GM18520 (cell line): ENCODE measurements around the gene FREM1.
A peak's percentile ranks its signal among the peaks of the same experiment; 100 is the strongest.

Experiments used
- ATAC-seq: cut with Tn5 transposase; IDR thresholded peaks from one replicate; pipeline ENCODE4 v1.9.1; 2021; ENCODE audit not compliant: unreplicated experiment

FREM1 gene

DNA sequence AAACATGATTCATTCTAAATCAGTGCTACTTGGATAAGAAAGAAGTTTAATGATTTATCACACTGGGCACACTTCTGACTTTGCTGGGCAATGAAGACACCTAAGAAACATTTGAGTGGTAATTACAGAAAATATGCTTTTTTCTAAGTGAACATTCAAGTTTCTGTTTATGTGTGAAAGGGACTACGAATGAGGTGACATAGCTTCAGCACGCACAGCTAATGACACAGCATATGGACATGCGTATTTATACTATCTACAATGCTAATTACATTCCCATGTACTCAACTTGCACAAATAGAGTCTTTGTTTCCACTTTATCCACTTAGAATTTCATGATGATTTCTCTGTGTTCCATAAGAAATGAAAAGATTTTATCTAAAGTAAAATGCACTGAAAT is 40.6 kb downstream of the FREM1 start:
- ATAC-seq: no peak

DNA sequence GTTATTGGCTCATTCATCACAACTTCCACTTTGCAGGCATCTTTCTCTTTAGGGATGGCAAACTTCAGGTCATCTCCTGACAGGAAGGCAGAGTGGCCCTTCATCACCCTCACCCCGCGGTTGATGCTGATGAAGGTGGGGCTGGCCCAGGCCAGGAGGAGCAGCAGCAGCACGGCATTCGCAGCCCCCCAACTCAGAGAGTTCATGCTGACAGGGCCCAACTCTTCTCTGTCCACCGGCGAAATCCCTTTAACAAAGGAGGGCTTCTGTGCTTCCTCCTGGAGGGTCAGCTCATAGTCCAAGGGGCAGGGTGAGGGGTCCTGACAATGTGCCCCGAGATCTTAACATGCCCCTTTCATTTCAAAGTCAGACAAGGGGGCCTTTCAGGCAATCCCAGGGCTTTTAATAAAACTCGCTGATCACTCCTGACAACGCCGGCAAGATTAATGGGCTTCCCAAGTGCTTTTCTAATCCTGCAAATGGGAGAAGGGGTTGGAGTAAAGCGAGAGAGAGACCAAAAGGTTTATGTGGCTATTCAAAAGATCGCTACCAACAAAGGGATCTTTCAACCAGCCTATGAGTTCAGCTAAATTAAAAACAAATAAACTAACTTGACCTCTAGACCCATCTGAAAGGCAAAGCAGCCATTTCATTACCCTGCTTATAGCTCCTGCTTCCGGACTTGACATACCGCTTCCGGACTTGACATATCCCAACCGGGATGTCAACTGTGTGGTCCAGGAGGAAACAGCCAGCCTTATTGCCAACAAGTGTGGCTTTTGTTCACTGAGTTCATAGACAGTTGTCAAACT is 41.2 kb downstream of the FREM1 start:
- no peak for ATAC-seq

DNA sequence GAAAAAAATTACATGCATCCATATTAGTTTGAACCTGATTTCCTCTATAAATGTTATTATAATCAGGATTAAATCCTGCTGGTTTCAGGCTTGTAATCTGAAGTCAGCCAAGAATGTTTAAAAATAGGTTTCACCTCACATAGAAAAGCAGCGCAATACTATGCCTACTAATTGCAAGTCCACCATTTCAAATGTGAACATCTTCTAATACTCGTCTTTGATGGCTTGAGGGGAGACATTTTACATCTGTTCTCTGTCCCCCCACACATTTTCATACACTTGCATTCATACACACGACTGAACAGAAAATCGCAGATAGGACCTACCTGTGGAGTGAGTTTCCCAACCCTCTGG is 41.8 kb downstream of the FREM1 start:
- no peak for ATAC-seq

DNA sequence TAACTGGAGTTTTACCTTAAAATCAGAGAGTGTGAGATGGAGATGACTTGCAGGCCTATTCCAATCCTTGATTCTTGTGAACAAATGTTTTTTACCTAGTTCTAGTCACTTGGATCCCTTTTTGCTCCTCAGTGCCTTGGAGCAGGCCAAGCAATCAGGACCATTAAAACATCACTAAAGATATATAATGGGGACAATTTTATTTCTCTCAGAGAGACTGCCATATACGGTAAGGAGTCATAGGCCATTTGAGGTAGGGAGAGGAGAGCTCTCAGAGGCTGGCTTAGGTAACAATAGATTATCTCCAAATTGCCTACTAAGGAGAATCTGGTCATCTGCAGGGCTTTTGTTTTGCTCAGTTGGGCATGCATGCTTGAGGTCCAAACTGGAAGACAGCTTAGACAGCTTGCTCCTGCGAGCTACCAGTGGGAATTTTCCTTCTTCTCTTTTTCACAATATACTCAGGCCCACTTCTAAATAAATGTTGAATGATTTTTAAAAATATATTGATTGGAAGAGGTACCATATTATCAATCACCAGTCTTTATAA is 44.0 kb downstream of the FREM1 start:
- no peak for ATAC-seq

DNA sequence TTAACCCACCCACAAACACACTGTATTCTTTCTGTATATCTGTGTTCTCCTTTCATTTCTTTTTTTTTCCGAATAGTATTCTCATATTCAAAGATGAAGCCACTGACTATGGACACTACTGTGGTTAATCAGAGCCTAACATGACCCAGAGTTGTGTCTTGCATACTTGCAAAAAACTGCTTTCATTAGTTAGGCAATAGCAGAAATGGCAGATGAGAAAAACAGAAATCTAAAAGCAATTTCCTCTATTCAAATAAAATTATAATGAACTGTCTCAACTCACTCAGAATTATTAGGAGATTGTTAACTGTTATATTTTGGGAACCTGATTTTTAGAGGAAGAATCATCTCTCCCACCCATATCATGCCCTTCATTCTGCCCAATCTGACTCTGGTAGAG is 45.9 kb downstream of the FREM1 start:
- no peak for ATAC-seq

DNA sequence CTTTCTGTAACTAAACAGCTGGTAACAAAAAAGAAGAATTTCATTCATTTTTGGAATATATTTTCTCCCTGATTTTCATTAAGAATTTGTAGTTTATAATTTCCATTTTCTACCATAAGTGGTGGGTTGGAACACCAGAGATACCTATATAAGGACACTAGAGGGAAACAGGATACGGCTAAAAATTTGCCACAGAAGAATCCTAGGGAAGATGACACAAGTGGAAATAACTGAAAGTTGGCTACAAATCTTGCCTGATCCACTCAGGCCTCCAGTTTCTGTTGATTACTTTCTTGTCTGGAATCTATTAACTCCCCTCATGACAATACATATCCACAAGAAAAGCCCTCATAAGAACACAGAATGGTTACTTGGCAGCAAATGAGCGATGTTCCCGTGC is 46.8 kb downstream of the FREM1 start:
- ATAC-seq: no peak

DNA sequence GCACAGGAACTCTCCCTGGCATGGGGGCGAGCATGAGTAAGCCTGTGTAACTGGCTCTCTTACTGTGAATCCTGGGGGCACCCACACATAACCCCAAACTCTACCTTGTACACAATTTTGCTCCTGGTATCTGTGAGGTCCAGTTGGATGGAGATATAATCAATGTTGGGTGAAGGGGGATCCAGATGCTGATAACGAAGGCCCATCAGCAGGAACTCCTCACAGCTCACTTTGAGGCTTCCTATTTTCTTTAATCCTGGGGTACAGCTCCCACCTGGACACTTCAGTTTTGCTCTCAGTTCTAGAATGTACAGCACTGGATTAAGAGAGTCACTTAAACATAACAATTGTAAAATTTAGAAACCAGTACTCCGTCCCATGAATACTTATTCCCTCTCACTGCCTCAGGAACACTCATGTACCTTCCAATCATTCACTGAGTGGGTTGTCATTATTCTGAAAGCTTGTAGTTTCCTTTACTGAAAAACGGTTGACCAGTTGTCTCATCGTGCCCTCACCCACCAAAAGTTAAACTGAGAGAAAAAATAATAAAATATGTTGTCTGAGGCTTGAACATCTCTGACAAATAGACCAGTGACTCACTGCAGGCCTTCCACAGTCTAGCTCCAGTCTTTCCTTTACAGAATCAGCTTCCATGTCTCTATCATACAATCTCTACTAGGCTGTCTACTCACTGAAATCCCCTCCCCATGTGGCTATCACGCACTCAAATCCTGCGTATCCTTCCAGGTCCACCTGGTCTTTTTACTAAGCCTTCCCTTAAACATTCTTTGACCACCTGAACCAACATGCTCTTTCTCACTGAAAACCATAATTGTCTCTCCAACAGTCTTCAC is 52.6 kb downstream of the FREM1 start:
- no peak for ATAC-seq

DNA sequence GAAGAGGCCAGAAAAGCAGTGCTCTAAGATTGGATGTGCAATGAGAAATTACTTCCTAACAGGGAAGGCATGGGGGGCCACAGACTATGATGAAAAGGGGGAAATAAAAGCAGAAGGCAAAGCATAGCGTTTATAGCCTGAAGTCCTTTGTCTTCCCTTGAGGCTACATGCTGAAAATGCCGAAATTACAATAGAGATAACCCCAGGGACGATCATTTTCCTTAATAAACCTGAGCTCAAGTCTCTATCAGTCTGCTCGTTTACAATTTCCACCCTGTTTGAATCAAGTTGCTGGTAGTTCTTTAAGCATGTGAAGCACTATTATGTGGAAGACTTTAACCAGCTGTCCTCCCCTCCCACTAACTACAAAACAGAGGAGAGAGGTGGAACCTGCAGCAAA is 60.4 kb downstream of the FREM1 start:
- ATAC-seq: no peak

DNA sequence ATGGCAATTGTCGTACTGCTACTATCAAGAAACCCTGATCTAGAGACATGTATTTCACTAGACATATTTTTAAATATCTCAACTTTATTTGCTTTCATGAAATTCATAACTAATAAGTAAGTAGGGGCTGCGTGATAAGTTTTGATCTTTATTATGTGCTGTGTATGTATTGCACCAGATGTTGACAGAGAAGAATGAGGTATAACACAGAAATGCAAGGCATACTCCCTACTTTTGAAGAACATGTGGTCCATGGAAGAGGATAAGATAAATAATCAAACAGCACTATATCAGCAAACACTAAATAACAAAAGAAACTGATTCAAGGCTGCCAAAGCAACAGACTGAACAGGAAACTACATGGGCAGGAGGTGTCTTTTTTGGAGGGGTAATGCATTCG is 60.9 kb downstream of the FREM1 start:
- no peak for ATAC-seq

DNA sequence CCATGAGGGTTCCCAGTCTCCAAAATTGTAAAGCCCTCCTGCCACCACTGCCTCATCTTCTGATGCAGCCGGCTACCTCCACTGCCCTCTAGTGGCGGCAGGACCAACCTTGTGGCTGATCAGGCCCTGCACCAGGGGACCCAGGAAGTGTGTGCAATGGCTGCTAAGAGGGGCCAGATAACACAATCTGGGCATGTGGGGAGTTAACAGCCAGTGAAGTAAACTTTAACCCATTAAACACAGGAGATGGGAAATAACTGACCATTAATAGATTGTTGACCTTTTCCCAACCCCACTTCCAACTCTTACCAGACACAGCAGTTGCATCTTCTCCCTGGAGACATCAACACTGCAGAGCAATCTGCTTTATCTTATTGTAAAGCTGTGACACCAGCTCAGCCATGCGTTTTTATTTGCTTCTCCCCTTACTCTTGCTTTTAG is 63.3 kb downstream of the FREM1 start:
- ATAC-seq: peak; percentile 66

DNA sequence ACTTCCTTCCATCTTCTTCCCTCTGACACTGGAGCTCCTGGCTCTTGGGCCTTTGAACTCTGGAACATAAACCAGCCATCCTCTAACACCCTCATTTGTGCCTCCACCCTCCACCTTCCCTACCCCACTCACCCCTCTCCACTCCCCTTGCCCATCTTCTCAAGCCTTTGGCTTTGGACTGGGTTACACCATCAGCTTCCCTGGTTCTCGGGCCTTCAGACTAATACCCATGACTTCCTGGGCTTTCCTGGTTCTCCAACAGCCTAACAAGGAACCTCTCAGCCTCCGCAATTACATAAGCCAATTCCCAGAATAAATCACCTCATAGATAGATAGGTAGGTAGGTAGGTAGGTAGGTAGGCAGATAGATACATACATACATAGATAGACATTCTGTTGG is 67.1 kb downstream of the FREM1 start:
- no peak for ATAC-seq

DNA sequence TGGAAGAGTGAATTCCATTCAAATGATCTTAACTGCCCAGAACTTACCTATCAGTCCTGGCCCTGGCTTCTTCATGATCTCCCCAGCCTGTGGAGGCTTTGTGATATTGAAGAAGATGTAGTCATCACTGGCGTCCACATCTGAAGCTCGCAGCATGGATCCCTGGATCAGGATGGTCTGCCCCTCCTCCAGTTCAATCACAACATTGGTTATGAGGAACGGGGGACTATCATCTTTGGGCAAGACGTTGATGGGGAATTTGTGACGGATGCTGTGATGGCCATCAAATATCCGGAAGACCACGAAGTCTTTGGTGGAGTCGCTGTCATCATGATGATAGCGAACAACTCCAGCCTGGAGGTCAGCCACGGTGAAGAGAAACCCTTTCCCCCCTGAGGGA is 68.0 kb downstream of the FREM1 start:
- no peak for ATAC-seq

DNA sequence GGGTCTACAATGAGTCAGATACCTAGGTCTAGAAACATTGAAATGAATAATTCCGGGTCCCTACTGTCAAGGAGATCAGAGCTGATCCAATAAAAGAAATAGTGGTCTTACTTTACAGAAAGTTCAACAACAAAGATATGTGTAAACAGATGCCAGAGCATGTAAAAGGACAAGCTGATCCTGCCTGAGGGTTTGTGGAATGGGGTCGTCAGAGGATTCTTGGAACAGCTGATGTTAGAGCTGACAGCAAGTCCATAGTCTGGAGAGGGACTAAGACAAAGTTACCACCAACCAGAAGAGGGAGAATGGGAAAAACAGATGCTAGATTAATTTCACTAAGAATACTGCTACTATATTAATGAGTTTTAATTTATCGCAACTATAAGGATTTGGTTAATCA is 71.5 kb downstream of the FREM1 start:
- ATAC-seq: no peak

DNA sequence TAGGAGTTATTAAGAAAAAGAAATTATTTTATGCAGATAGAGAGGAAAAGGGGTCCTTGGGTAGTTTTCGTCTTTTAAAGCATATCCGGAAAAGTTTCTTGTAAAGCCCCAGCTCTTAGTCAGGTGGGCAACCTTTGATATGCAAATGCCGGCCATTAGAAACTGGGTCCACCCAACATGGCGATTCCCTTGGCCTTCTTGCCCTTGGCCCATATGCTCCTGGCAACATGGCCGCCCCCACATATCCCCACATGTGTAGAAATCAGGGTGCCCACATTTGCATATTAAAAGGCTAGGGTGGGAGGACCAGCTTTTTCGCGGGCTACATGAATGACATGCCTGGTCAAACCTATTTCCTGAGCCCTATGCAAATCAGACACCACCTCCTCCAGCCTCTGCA is 73.3 kb downstream of the FREM1 start:
- no peak for ATAC-seq

DNA sequence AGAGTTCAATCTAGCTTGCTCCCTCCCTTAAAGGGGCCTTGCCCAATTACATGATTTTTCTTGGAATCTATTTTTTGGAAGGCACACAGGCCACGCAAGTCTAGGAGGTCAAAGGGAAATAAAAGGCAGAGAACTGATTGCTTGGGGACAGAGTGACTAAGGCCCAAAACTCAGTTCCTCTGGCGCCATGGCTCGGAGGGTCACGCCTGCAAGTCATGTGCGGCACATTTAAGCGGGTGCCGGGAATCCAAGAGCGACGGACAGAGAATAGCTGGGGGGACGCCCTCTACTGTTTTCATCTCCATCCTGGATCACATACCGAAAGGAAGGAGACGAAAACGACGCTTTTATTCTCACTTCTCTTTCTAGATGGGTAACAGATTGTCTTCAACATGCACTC is 78.6 kb downstream of the FREM1 start:
- no peak for ATAC-seq

DNA sequence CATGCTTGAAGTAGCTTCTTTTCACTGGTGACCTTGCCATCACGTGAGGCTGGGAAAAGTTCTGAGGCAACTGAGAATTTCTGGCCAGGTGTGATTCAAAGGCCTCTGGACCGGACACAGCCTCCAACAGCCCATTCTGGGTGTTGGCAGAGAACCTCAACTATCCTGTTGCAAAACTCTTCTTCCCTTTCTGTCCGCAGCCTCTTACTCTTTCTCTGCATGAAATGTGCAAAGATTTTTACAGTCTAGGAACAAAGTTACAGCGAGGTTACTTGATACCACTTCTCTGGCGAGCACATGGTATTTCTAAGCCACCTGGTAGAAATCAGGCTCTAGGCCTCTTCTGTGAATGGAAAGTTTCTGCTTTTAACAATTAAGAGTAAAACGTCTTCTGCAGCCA is 79.2 kb downstream of the FREM1 start:
- no peak for ATAC-seq

DNA sequence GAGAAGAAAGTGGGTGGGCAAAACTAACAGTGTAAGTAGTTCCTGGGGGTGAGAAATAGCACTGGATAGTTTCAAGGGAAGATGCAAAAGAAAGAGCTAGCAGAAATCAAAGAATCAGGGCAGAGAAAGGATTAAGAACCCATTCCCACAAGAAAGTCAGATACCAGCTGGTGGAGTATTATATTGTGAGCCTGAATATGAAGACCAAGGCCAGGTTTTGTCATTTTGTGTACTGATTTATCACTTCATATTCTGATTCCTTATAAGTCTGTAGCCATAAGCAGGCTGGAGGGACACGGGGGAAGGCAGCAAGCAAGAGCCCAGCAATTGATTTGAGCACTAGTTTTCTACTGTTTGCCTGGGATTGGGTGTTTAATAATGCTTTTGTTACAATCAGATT is 80.2 kb downstream of the FREM1 start:
- no peak for ATAC-seq

DNA sequence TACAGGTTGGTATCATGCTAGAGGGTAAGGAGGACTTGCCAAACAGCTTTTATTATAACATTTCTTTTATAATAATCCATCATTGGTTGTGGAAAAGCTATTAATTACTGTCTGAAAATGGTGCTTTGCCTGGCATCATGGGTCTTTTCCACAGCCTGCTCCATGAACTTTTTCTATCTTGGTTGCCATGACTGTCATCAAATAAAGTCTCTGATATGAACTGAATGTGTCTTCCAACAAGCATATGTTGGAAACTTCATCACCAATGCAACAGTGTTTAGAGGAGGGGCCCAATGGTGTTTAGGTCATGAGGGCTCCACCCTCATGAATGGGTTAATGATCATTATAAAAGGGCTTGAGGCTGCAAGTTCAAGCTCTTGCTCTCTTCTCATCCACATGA is 81.0 kb downstream of the FREM1 start:
- no peak for ATAC-seq

DNA sequence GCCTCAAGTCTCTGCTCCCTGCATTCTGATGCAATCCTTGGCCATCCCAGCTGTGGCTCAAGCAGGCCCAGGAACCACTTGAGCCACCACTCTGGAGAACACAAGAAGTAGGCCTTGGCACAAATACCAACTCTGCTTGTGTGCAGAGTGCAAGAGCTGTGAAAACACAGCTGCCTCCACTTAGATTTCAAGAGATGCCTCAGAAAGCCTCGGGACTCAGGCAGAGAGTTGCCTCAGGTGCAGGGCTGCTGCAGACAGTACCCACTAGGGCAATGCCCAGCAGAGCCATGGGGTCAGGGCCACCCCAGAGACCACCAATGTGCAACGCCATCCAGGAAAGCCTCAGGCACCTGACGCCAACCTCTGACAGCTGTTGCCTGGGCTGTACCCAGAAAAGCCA is 82.4 kb downstream of the FREM1 start:
- no peak for ATAC-seq

DNA sequence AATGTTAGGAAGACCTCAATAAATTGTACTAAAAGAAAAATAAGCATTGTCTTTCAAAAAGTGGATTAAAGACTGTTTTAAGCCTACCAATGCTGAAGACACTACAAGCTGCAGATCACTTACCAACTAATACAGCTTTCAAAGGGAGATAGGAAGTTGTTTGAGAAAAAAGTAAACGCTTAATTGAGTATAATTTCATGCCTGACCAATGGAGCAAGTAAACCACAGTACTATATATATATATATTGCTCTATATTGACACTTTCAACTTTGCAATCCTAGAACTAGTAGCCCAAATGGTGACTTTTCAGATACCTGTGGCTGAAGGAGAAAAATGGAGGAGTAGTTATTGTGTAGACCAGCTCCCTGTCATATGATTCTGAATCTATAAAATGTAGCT is 85.7 kb downstream of the FREM1 start:
- no peak for ATAC-seq

DNA sequence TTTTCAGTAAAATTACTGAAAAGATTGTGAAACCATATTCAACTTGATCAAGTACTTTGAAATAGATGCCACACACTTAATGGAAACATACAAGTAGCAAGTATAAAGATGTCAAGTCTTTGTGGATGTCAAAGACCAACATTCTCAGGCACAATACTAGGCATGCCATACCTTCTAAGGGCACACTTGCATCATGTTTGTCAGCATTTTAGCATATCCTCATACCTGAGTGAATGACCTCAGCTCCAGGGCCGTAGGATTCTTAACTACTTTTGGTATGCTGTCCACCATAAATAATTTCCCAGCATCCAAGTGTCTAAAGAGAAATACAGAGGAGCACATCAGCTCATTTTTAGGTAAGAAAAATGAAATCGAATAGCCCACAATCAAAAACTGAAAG is 86.4 kb downstream of the FREM1 start:
- no peak for ATAC-seq

DNA sequence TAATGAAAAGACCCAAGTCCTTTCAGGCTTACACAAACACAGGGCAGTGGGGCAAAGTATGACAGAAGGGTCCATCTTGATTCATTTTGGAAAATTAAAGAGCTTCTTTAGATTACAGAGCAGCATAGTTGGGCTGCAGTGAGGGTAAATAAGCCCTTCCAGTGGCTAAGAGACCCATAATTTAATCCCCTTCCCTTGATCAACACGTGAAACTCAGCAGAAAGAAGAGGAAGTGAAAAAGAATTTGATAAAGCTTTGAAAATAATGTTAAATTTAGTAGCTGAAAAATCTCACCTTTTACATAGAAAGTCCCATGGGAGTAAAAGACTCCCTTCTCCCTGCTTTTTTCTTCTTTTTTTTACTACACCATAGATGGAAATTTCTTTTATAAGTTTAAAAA is 87.6 kb downstream of the FREM1 start:
- no peak for ATAC-seq
